ENCODE results near the gene FRMD1. TPM values are rescaled to one million over a fixed set of nuclear protein-coding genes. Genes with fewer than 3 reads are reported as not detected.

The FRMD1 gene
- total RNA-seq, 2 experiments from 2014 or later: not detected

- DNase-seq (no peak), ATAC-seq (ENCODE audit: poor library complexity) (no peak)
- H3K27ac Mint-ChIP-seq: no peak overlapping the region
- ChIA-PET CTCF (no interaction called here), POLR2A (no interaction called here)
- no peak for TF ChIP-seq CTCF (IDR thresholded peaks at IDR 0.05)
- intact Hi-C loops (cut with DNase I, micrococcal nuclease): no loop called here
- H3K9me3 Mint-ChIP-seq: no peaks in the 10 kb centered on the region
- H3K4me1 Mint-ChIP-seq (ENCODE audit: low read depth): no peaks in the 10 kb centered on the region
- no peaks in the 10 kb centered on the region for H3K36me3 Mint-ChIP-seq (ENCODE audit: low read depth)
- no peak overlapping the region for H3K4me3 ChIP-seq (ENCODE audit: low read length)
- H3K27ac ChIP-seq (ENCODE audit: low read depth in 1 of 2, low read length in 2 of 2): no peak overlapping the region
- H3K27me3 ChIP-seq (ENCODE audit: control insufficient read depth in 1 of 2, insufficient read depth in 2 of 2, low read length in 2 of 2): no peaks in the 10 kb centered on the region
- peaks cover 0 to 22% of the 10 kb centered on the region in 2 experiments for H3K9me3 ChIP-seq (ENCODE audit: control insufficient read depth in 1 of 2, insufficient read depth in 1 of 2, low read length in 2 of 2)
- no peaks in the 10 kb centered on the region for H3K27me3 Mint-ChIP-seq
- no peaks in the 10 kb centered on the region for H3K36me3 ChIP-seq (ENCODE audit: insufficient read depth, low read length)
- H3K4me3 Mint-ChIP-seq: no peak overlapping the region
- no peaks in the 10 kb centered on the region for H3K4me1 ChIP-seq (ENCODE audit: insufficient read depth, low read length)
These were observed 7.1 kb upstream of the FRMD1 start for GRCh38 chr6:168086066-168086465.

GRCh38 chr6:168084465-168085160 lies 5.6 kb upstream of the FRMD1 start:
- no peak for DNase-seq
- no peaks in the 10 kb centered on the region for H3K9me3 Mint-ChIP-seq
- no peak for ATAC-seq (ENCODE audit: poor library complexity)
- Histone ChIP-seq H3K27me3 (ENCODE audit: control insufficient read depth in 1 of 2, insufficient read depth in 2 of 2, low read length in 2 of 2) (no peaks in the 10 kb centered on the region), H3K4me1 (ENCODE audit: insufficient read depth, low read length) (no peaks in the 10 kb centered on the region), H3K36me3 (ENCODE audit: insufficient read depth, low read length) (no peaks in the 10 kb centered on the region), H3K9me3 (ENCODE audit: control insufficient read depth in 1 of 2, insufficient read depth in 1 of 2, low read length in 2 of 2) (peaks cover 0 to 18% of the 10 kb centered on the region in 2 experiments), H3K27ac (ENCODE audit: low read depth in 1 of 2, low read length in 2 of 2) (no peak overlapping the region), H3K4me3 (ENCODE audit: low read length) (no peak overlapping the region)
- ChIA-PET CTCF (no interaction called here), POLR2A (no interaction called here)
- H3K27ac Mint-ChIP-seq: no peak overlapping the region
- H3K4me3 Mint-ChIP-seq: no peak overlapping the region
- intact Hi-C loops (cut with DNase I, micrococcal nuclease): no loop called here
- H3K36me3 Mint-ChIP-seq (ENCODE audit: low read depth): no peaks in the 10 kb centered on the region
- no peaks in the 10 kb centered on the region for H3K27me3 Mint-ChIP-seq
- no peak for TF ChIP-seq CTCF (IDR thresholded peaks at IDR 0.05)
- H3K4me1 Mint-ChIP-seq (ENCODE audit: low read depth): no peaks in the 10 kb centered on the region

GRCh38 chr6:168083514-168083885 lies 4.5 kb upstream of the FRMD1 start:
- Histone ChIP-seq H3K9me3 (ENCODE audit: control insufficient read depth in 1 of 2, insufficient read depth in 1 of 2, low read length in 2 of 2) (peaks cover 0 to 18% of the 10 kb centered on the region in 2 experiments), H3K36me3 (ENCODE audit: insufficient read depth, low read length) (no peaks in the 10 kb centered on the region), H3K4me1 (ENCODE audit: insufficient read depth, low read length) (no peaks in the 10 kb centered on the region), H3K4me3 (ENCODE audit: low read length) (no peak overlapping the region), H3K27ac (ENCODE audit: low read depth in 1 of 2, low read length in 2 of 2) (no peak overlapping the region), H3K27me3 (ENCODE audit: control insufficient read depth in 1 of 2, insufficient read depth in 2 of 2, low read length in 2 of 2) (no peaks in the 10 kb centered on the region)
- Mint-ChIP-seq H3K4me1 (ENCODE audit: low read depth) (no peaks in the 10 kb centered on the region), H3K4me3 (no peak overlapping the region), H3K27ac (no peak overlapping the region), H3K9me3 (no peaks in the 10 kb centered on the region), H3K36me3 (ENCODE audit: low read depth) (no peaks in the 10 kb centered on the region), H3K27me3 (no peaks in the 10 kb centered on the region)
- no peak for TF ChIP-seq CTCF (IDR thresholded peaks at IDR 0.05)
- ATAC-seq (ENCODE audit: poor library complexity) (no peak), DNase-seq (no peak)
- ChIA-PET POLR2A (no interaction called here), CTCF (no interaction called here)
- intact Hi-C loops (cut with DNase I, micrococcal nuclease): no loop called here

Data from CD4-positive, alpha-beta T cell (primary cell).